ENCODE results near the gene ZNF235.

DNA sequence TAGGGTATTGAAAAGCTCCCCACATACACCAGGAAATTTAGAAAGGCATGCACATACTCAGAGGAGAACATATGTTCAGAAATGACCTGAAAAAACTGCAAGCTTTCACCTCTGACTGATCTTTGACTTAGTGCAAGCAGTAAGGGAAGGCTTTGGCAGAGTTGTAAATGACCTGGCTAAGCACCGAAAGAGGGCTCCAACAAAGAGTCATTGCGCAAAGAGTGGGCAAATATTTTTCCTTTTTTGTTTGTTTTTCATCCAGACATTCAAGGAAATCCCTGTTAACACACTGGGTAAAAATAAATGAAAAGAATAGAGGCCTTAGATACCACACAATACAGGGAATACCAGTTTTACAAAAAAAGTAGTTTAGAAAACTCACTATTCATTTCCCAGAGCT, 50.3 kb downstream of the ZNF235 start:
- TF ChIP-seq, protein P1, sequence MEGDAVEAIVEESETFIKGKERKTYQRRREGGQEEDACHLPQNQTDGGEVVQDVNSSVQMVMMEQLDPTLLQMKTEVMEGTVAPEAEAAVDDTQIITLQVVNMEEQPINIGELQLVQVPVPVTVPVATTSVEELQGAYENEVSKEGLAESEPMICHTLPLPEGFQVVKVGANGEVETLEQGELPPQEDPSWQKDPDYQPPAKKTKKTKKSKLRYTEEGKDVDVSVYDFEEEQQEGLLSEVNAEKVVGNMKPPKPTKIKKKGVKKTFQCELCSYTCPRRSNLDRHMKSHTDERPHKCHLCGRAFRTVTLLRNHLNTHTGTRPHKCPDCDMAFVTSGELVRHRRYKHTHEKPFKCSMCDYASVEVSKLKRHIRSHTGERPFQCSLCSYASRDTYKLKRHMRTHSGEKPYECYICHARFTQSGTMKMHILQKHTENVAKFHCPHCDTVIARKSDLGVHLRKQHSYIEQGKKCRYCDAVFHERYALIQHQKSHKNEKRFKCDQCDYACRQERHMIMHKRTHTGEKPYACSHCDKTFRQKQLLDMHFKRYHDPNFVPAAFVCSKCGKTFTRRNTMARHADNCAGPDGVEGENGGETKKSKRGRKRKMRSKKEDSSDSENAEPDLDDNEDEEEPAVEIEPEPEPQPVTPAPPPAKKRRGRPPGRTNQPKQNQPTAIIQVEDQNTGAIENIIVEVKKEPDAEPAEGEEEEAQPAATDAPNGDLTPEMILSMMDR (IDR thresholded peaks at IDR 0.05), result no peak
- TF ChIP-seq JUN (IDR thresholded peaks at IDR 0.05) (no peak), ZFP36 (IDR thresholded peaks at IDR 0.05; ENCODE audit: borderline replicate concordance, partially characterized antibody) (no peak), RAD21 (conservative IDR thresholded peaks at IDR 0.05 in 1 of 2, IDR thresholded peaks at IDR 0.05 in 1 of 2) (no peak), CEBPB (IDR thresholded peaks at IDR 0.05) (no peak), KDM1A (IDR thresholded peaks at IDR 0.05; ENCODE audit: low read depth) (no peak), EP300 (IDR thresholded peaks at IDR 0.05) (no peak), POLR2A (IDR thresholded peaks at IDR 0.05; ENCODE audit: low read length) (no peak), EHF (CRISPR knock-in tag; IDR thresholded peaks at IDR 0.05) (no peak), SMC3 (IDR thresholded peaks at IDR 0.05) (no peak)
- TF ChIP-seq, protein P2, sequence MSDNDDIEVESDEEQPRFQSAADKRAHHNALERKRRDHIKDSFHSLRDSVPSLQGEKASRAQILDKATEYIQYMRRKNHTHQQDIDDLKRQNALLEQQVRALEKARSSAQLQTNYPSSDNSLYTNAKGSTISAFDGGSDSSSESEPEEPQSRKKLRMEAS (IDR thresholded peaks at IDR 0.05), result no peak
- TF ChIP-seq, protein P3, sequence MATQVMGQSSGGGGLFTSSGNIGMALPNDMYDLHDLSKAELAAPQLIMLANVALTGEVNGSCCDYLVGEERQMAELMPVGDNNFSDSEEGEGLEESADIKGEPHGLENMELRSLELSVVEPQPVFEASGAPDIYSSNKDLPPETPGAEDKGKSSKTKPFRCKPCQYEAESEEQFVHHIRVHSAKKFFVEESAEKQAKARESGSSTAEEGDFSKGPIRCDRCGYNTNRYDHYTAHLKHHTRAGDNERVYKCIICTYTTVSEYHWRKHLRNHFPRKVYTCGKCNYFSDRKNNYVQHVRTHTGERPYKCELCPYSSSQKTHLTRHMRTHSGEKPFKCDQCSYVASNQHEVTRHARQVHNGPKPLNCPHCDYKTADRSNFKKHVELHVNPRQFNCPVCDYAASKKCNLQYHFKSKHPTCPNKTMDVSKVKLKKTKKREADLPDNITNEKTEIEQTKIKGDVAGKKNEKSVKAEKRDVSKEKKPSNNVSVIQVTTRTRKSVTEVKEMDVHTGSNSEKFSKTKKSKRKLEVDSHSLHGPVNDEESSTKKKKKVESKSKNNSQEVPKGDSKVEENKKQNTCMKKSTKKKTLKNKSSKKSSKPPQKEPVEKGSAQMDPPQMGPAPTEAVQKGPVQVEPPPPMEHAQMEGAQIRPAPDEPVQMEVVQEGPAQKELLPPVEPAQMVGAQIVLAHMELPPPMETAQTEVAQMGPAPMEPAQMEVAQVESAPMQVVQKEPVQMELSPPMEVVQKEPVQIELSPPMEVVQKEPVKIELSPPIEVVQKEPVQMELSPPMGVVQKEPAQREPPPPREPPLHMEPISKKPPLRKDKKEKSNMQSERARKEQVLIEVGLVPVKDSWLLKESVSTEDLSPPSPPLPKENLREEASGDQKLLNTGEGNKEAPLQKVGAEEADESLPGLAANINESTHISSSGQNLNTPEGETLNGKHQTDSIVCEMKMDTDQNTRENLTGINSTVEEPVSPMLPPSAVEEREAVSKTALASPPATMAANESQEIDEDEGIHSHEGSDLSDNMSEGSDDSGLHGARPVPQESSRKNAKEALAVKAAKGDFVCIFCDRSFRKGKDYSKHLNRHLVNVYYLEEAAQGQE (IDR thresholded peaks at IDR 0.05), result no peak
